NCI-H510A (cell line): Measurements from ENCODE around the gene TNFSF10.
A peak's percentile ranks its signal among the peaks of the same experiment; 100 is the strongest.
"Not testable (repeated sequence)": the region's sequence is repeated elsewhere in the genome, so short reads cannot be mapped to it uniquely, and the experiment has no call there.

Experiments
- DNase-seq: peaks from one replicate; lab custom pipeline; 2025; lab: John Stamatoyannopoulos, UW

The TNFSF10 gene

GRCh38 chr3:172543884-172544283, 20.7 kb upstream of the TNFSF10 start:
- DNase-seq = no peak

GRCh38 chr3:172543419-172543818, 20.2 kb upstream of the TNFSF10 start:
- DNase-seq = no peak

GRCh38 chr3:172542999-172543398, 19.8 kb upstream of the TNFSF10 start:
- DNase-seq = no peak

GRCh38 chr3:172541945-172542488, 18.8 kb upstream of the TNFSF10 start:
- DNase-seq = no peak

GRCh38 chr3:172540049-172540448, 16.8 kb upstream of the TNFSF10 start:
- no peak for DNase-seq

GRCh38 chr3:172539273-172539672, 16.0 kb upstream of the TNFSF10 start:
- DNase-seq = no peak

- no peak for DNase-seq
Observed at GRCh38 chr3:172538368-172539151, 15.3 kb upstream of the TNFSF10 start.

- DNase-seq = no peak
Observed at GRCh38 chr3:172537507-172538158, 14.4 kb upstream of the TNFSF10 start.

- no peak for DNase-seq
Observed at GRCh38 chr3:172536993-172537419, 13.8 kb upstream of the TNFSF10 start.

- peak; percentile 39 for DNase-seq
Observed at GRCh38 chr3:172536505-172536904, 13.3 kb upstream of the TNFSF10 start.

- DNase-seq = no peak
Observed at GRCh38 chr3:172530566-172530965, 7.3 kb upstream of the TNFSF10 start.

- DNase-seq = no peak
Observed at GRCh38 chr3:172530101-172530561, 6.9 kb upstream of the TNFSF10 start.

GRCh38 chr3:172528677-172529076, 5.4 kb upstream of the TNFSF10 start:
- no peak for DNase-seq

GRCh38 chr3:172527306-172527705, 4.1 kb upstream of the TNFSF10 start:
- DNase-seq = no peak

GRCh38 chr3:172525116-172525613, 1.9 kb upstream of the TNFSF10 start:
- DNase-seq = no peak

- DNase-seq = no peak
Observed at GRCh38 chr3:172524611-172525010, 1.4 kb upstream of the TNFSF10 start.

- DNase-seq = not testable (repeated sequence)
Observed at GRCh38 chr3:172521837-172522726, 1.1 kb downstream of the TNFSF10 start.

GRCh38 chr3:172520301-172520831, 2.9 kb downstream of the TNFSF10 start:
- no peak for DNase-seq

GRCh38 chr3:172519740-172520139, 3.5 kb downstream of the TNFSF10 start:
- no peak for DNase-seq

GRCh38 chr3:172518929-172519640, 4.1 kb downstream of the TNFSF10 start:
- no peak for DNase-seq
